GM21786 (cell line): ENCODE data around the gene MNAT1.
A peak's percentile ranks its signal among the peaks of the same experiment; 100 is the strongest.
"Not testable (repeated sequence)": the region's sequence is repeated elsewhere in the genome, so short reads cannot be mapped to it uniquely, and the experiment has no call there.

Experiments used
- ATAC-seq: cut with Tn5 transposase; IDR thresholded peaks from one replicate; pipeline ENCODE4 v1.9.1; 2021; ENCODE audit not compliant: unreplicated experiment

Gene MNAT1

DNA sequence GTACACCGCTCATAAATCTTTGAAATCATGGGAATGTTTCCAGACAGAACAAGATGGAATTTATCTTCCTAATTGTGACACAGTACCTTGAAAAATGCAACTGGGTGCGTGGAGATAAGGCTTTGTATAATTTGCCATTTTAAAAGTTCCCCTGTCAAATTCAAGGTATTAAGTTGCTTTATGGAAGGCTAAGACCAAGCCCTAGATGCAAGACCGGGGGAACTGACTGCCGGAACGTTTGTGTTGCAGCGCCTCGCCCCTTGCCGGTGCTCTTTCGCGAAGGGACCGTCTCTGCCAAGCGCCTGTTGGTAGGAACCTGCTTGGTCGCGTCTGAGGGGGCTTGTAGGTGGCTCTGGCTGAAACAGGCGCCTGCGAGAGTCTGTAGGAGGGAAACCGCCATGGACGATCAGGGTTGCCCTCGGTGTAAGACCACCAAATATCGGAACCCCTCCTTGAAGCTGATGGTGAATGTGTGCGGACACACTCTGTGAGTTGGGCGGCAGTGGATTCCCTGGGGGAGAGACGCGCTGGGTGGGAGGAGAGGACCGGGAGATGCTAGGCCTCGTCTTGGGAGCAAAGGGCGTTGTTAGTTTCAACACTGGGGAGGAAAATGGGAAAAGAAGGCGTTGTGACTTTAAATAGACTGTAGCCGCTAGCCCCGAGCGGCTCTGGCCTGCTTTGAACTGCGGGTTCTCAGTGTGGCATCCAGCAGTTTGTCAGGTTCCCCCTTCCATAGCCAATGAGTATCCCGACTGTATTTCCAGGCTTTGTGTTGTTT, at the start of gene MNAT1:
Gene MNAT1 (plus strand): TSS at position 297 of the 778 bp plus-strand sequence. CDS start 102 bp downstream, at position 399.
- ATAC-seq: peak; percentile 96

DNA sequence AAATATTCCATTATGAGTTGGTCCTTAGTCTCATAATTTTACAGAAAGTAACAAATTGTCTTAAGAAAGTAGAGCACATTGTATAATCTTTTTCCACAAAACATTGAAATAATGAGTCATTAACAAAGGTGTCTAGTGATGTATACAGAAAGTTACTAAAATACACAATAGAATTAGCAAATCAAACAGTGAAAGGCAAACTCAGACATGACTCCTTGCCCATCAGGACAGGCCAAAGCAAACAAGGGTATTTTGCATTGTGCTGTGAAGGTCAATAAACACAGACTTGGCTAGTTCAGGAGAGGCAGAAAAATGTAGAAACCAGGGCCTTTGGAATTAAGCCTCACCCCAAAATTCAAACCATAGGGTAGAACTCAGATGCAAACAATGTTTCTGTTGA, 47.7 kb upstream of the MNAT1 start:
- ATAC-seq: no peak

DNA sequence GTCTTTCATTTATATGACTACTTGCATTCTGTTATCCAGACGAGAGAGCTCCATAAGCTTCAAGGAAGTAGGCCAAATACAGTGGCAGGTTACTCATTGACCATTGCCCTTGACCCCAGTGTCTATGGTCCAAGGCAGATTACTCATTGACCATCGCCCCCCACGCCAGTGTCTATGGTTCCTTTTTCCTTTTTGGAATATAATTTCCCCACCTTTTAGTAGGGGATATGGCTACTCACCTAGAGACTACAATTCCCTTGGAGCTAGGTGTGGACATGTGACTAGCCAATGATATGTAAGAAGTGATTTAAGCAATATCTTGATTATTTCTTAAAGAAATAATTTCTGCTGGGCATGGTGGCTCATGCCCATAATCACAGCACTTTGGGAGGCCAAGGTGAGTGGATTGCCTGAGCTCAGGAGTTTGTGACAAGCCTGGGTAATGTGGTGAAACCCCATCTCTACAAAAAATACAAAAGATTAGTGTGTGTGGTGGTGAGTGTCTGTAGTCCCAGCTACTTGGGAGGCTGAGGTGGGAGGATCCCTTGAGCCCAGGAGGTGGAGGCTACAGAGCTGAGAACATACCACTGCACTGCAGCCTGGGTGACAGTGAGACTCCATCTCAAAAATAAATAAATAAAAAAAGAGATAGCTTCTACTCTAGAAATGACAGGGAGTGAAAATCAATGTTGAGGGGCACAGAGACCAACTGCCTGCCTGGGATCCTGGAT, 43.0 kb upstream of the MNAT1 start:
- no peak for ATAC-seq

DNA sequence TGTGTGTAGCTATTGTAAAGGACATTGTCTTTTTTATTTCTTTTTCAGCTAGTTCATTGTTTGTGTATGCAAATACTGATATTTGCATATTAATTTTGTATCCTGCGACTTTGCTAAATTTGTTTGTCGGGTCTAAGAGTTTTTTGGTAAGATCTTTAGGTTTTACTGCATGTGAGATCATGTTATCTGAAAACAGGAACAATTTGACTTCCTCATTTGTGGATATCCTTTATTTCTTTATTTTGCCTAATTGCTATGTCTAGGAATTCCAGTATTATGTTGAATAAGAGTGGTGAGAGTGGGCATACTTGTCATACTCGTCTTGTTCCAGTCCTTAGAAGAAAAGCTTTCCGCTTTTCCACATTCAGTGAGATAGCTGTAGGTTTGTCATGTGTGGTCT, 39.2 kb upstream of the MNAT1 start:
- ATAC-seq: no peak

DNA sequence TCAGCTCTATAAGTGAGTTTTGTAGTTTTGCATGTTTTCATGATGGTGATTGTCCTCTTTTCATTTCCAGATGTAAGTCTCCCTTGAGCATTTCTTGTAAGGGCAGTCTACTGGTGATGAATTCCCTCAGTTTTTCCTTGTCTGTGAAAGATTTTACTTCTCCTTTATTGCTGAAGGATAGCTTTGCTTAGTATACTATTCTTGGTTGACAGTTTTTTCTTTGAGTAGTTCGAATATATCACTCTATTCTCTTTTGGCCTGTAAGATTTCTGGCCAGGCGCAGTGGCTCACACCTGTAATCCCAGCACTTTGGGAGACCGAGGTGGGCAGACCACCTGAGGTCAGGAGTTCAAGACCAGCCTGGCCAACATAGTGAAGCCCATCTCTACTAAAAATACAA, 34.0 kb upstream of the MNAT1 start:
- no peak for ATAC-seq

DNA sequence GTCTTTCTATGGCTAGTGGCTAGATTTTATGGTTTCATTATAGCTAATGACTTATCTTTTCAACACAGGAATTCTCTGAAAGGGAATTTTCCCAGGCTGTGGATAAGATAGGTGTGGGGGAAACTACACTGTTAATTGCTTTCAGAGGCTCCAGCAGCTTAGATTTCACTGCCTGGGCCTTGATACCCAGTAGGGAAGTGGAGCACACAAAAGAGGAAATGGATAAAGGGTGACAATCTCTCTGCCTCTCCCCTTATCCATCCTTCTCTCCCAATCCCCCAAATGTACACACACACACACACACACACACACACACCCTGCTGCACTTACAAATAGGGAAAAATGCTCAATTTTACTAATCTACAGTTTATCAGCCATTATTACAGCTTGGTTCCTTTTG, 29.5 kb upstream of the MNAT1 start:
- ATAC-seq: no peak

DNA sequence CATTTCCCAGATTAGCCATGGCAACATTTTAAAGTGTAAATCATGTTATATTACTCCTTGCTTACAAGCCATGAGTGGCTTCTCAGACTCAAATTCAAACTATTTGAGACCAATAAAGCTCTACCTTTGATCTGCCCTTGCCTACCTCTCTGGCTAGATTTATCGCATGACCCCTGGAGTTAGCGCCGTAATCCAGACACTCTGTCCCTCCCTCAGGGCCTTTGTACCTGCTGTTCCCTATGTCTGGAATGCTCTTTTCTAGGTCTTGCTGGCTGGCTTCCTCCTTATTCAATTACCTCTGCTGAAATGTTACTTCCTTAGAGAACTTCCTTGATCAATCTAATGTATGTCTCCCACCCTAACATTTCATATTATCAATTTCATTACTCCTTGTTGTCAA, 26.7 kb upstream of the MNAT1 start:
- ATAC-seq: no peak

DNA sequence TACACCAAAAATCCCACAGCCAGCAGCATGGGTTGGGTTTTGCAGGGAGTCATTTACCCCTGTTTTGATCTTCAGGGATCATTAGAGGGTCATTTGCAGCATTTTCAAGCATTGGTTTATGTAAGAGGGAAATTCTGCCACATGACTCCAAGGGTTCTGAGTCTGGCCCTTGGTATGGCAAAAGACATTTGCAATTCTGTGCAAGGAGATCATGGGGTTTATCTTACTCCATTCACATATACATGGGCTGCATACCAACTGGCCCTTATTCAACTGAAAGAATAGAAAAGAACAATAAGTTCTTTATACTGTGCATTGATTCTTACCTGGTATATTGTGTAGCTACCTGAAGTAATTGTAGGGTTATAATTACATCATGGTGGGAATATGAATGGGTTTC, 24.1 kb upstream of the MNAT1 start:
- no peak for ATAC-seq

DNA sequence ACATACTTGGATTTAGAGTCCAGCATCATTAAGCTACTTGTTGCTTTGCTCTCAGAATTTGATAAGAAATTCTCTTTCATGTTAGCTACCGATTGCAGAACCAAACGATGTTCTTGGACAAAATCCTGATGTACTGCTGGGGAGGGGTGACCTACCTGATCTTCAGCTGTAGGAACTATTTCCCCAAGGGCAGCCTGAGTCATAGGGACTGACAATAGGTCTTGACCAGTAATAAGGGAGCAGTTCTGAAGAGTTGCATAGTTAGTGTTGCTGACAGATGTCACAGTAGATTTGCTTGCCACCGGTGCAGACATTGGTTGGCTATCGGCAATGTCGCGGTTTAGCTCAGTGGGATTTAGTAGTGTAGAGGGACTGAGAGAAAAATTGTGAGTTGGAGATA, 21.0 kb upstream of the MNAT1 start:
- ATAC-seq: no peak

DNA sequence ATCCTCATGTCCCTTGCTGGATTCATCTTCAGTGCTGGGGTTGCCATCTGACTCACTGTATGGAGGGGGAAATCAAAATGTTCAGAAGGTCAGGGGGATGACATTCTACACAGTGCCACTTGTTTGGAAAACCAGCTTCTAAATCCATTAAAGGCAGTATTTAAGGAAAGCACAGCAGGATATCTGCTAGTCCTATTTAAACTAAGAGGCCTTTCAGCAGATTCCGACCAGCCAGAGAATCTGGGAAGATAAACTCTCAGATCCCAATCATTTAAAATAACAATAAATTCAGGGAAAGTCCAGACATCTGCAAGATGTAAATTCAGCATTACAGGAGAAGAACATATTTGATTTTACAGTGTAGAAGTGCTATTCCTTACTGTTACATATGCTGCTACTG, 14.2 kb upstream of the MNAT1 start:
- no peak for ATAC-seq

DNA sequence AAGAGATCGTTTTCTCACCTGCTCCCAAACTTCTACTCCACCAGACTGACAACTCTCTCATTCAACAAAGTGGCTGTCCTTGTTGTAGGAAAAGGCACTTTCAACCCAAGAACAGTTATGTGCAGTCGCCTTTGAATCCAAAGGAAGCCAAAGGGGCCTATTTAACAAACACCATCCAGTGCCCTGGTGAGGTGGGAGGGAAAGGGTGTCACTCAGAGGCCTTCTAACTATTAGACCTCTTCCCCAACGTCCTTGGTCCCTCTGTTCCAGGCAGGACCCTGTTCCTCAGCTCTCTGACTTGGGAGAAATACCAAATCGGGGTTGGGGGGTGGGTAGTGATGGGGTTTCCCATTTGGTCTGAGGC, 13.6 kb upstream of the MNAT1 start:
- no peak for ATAC-seq

DNA sequence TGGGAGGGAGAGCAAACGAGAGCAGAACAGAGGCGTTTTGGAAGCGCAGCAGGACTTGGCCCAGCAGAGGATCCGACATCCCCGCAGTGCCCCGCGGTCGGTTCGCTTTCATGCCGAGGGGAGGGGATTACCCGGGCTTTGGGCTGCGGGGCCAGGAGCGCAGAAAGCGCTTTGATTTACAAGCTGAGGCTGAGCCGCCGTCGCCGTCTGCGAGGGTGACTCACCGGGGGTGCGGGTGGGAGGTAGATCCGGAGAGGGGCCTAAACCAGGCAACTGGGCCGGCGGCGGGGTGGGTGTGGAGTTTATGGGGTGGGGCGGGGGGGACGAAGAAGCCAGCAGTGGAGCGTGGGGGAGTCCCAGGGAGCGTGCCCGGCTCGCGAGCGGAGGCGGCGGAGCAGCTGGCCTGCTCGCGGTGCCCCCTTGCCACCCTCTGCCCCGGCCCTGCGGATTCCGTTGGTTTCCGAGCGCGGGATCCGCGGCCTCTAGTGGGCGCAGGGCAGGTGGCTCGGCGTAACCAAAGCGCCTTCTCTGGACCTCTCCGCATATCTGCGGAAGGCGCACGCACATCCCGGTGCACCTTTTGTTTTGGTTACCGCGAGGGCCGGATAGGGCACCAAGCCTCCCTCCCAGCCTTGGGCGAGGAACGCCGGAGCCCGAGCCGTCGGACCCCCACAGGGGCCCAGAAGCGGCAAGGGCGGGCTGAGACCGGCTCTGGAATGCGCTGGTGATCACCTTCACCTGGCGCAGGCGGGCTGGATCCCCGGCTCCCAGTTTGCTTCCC, 13.0 kb upstream of the MNAT1 start:
- no peak for ATAC-seq

DNA sequence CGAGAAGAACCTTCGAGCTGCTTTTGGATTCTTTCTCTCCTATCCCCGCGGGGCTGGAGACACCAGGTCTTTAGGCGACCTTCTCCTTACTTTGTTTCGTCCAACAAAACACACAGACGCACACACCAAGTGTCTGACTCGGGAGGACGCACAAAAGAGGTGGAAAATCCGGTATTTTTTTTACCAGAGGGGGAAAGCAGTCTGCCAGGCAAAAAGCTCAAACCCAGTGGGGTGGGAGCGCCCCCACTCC, 12.5 kb upstream of the MNAT1 start:
- no peak for ATAC-seq

DNA sequence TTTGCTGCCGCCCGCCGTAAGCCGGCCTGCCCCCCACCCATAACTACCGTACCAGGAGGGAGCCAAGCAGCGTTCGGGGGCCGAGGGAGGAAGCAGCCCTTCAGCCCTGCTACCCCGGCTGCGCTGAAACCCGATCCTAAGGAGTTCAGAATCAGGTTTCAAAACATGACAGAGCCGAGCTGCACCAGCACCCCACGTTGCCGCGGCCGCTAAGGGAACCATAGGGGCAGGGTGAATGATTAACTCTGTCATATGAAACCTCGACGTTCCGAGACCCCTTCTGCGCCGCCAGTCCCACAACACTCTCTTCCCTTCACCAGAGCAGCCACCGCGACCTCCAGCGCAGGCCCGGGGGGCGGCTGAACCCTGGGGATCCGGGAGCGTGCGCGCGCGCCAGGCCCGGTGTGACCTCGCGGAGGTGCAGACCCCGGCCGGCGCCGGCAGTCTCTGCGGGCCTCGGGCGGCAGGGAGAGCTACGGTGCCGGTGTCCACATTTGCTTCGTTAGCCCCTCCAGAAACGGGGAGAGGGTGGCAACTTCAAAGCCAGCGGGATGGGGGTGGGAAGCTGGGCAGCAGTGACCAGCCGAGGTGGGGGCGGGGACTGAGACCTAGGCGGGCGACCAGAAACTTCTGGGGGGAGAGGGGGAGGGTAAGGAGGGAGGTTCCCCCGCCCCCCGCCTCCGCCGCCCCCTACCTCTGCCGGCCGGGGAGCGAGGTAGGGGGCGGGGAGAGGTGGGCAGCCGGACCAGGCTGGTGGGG, 12.0 kb upstream of the MNAT1 start:
- no peak for ATAC-seq

DNA sequence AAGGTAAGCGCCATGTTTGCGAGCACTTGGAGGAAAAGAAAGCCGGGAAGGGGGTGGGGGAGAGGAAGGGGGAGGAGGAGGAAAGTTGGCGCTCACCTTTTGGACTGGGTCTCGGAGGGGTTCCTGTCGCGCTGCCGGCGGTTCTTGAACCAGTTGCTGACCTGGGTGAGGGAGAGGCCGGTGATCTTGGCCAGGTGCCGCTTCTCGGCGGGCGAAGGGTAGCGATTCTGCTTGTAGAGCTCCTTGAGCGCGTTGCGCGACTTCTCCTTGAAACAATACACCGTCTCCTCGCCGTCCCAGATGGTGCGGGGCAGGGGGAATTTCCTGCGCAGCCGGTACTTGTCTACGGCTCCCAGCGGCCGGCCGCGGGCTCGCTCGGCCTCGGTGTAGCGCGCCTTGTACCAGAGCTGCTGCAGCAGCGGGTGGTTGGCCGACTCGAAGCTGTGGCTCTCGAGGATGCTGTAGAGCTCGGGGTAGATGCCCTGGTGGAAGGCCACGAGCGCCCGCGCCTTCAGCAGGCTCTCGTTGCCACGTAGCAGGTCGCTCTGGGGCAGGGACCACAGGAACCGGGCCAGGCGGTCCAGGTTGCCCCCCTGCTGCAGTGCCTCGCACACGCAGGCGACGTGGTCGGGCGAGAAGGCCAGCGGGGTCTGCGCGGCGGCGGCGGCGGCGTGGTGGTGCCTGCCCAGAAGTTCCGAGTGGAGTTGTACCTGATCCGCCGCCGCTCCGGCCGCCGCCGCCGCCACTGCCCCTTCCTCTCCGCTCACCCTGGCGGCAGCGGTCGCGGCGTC, 11.2 kb upstream of the MNAT1 start:
- peak; percentile 40 for ATAC-seq

DNA sequence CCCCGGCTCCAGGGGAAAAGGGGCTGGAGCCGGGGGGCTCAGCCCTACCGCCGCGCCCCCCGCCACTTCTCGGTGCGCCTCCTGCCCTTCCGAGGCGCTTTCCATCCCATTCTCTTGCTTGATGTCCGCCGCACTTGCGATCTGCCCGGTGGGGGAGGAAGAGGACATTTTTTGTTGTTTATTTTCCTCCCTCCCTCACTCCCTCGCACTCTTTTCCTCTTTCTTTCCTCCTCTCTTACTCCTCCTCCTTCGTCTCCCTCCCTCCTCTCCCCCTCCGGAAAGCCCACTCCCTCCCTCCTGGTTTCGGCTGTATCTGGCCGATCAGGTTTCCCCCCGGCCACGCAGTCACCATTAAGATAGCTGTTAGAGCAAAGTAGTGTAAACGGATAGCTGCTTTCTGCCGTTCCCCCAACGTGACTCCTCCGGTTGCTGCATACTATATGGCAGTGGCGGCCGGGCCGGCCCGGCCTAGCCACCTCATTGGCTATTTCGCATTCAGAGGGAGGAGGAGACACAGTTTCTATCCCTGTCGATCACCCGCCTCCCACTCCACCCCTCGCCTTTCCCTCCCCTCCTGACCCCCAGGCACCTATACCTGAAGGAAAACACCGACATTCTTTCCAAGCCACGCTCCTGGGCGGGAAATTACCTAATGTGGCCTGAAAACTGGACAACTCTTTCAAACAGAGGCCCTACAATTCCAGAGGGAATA, 10.5 kb upstream of the MNAT1 start, which contains the start of gene SIX4:
Gene SIX4 (minus strand): TSS at position 445 of the 712 bp plus-strand sequence. CDS start 277 bp downstream, at position 168.
- peak; percentile 44 for ATAC-seq

DNA sequence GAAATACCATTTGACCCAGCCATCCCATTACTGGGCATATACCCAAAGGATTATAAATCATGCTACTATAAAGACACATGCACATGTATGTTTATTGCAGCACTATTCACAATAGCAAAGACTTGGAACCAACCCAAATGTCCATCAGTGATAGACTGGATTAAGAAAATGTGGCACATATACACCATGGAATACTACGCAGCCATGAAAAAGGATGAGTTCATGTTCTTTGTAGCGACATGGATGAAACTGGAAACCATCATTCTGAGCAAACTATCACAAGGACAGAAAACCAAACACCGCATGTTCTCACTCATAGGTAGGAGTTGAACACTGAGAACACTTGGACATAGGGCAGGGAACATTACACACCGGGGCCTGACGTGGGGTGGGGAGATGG, 3.3 kb upstream of the MNAT1 start:
- ATAC-seq: not testable (repeated sequence)

DNA sequence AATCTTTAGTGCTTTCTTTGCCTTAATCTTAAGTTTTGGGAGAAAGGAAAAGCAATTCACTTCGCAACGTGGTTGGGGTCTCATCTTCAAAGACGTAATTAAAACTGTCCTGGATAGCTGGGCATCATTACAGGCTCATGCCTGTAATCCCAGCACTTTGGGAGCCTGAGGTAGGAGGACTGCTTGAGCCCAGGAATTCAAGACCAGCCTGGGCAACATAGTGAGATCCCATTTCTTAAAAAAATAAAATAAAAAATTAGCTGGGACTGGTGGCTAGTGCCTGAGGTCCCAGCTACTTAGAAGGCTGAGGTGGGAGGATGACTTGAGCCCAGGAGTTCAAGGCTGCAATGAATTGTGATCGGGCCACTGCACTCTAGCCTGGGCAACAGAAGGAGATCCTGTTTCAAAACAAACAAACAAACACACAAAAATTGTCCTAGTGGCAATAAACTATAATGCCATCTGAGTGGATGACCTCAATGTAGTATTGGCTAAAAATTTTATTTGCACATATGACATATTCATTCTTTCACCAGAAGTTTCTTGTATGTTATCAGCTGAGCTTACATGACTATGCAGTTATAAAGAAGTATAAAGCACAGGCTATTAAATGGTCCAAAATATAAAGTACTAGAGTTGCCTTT, 1.6 kb upstream of the MNAT1 start:
- no peak for ATAC-seq

DNA sequence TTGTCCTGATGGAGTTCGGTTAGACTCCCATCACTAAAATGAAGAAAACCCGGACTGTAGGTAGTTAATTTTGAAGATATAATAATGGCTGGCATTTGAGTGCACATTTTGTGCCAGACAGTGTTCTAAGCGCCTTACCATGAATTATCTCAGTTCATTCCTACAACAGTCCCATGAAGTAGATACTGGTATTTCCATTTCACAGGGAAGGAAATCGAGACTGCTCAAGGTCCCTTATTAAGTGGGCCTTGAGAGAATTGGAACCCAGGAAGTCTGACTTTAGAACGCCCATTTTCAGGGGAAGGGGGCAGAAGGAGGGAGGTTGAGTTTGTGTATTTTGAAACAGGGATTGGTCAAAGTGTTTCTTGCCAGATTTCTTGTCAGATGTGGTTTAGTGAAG, 855 bp downstream of the MNAT1 start:
- ATAC-seq: no peak
